ENCODE data around the gene UROC1. TPM values are rescaled to one million over a fixed set of nuclear protein-coding genes. Genes with fewer than 3 reads are reported as not detected.

The UROC1 gene
- total RNA-seq, 6 donors from 2014 or later, result not detected

GRCh38 chr3:126472277-126473006, 45.1 kb downstream of the UROC1 start:
- no peaks in the 10 kb centered on the region for H3K9me3 ChIP-seq
- peaks cover 59 to 77% (median 65%) of the 10 kb centered on the region in 4 donors for H3K4me1 ChIP-seq
- H3K27ac ChIP-seq, result peak overlapping the region; percentile 61 to 99 (median 72)
- peak in 2 of 4 donors; percentile 32 to 50 for TF ChIP-seq POLR2A (IDR thresholded peaks at IDR 0.05)
- TF ChIP-seq POLR2AphosphoS5 (IDR thresholded peaks at IDR 0.05), result peak; percentile 90 to 91
- TF ChIP-seq EP300 (IDR thresholded peaks at IDR 0.05), result peak in 1 of 4 donors; percentile 89
- TF ChIP-seq, protein P1, sequence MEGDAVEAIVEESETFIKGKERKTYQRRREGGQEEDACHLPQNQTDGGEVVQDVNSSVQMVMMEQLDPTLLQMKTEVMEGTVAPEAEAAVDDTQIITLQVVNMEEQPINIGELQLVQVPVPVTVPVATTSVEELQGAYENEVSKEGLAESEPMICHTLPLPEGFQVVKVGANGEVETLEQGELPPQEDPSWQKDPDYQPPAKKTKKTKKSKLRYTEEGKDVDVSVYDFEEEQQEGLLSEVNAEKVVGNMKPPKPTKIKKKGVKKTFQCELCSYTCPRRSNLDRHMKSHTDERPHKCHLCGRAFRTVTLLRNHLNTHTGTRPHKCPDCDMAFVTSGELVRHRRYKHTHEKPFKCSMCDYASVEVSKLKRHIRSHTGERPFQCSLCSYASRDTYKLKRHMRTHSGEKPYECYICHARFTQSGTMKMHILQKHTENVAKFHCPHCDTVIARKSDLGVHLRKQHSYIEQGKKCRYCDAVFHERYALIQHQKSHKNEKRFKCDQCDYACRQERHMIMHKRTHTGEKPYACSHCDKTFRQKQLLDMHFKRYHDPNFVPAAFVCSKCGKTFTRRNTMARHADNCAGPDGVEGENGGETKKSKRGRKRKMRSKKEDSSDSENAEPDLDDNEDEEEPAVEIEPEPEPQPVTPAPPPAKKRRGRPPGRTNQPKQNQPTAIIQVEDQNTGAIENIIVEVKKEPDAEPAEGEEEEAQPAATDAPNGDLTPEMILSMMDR (IDR thresholded peaks at IDR 0.05), result peak in 2 of 6 experiments; percentile 12 to 22
- peaks cover 19 to 44% (median 34%) of the 10 kb centered on the region in 4 donors for H3K36me3 ChIP-seq
- peak; percentile 64 to 80 for ATAC-seq (ENCODE audit: low FRiP score in 2 of 2)
- peak in 1 of 2 donors; percentile 93 for DNase-seq
- H3K27me3 ChIP-seq, result no peaks in the 10 kb centered on the region
- 20 to 33% methylated on average over 8 of the region's 8 CpGs for WGBS, 2 donors
- peak overlapping the region in 2 of 4 donors; percentile 2 to 80 for H3K4me3 ChIP-seq

- peaks cover 53 to 89% (median 70%) of the 10 kb centered on the region in 4 donors for H3K4me1 ChIP-seq
- H3K36me3 ChIP-seq, result peaks cover 33 to 74% (median 63%) of the 10 kb centered on the region in 4 donors
- ATAC-seq (ENCODE audit: low FRiP score in 2 of 2) (peak in 1 of 2 donors; percentile 6), DNase-seq (peak in 1 of 2 donors; percentile 81)
- peak overlapping the region in 2 of 4 donors; percentile 7 to 9 for H3K27ac ChIP-seq
- 64 to 77% methylated on average over 11 of the region's 11 CpGs for WGBS, 2 donors
- no peaks in the 10 kb centered on the region for H3K27me3 ChIP-seq
- TF ChIP-seq, protein P1 (IDR thresholded peaks at IDR 0.05), result no peak
- TF ChIP-seq POLR2AphosphoS5 (IDR thresholded peaks at IDR 0.05), result peak; percentile 15 to 40
- peak in 1 of 4 donors; percentile 63 for TF ChIP-seq EP300 (IDR thresholded peaks at IDR 0.05)
- no peak overlapping the region for H3K4me3 ChIP-seq
- H3K9me3 ChIP-seq, result no peaks in the 10 kb centered on the region
Measured at GRCh38 chr3:126469479-126469878, 48.1 kb downstream of the UROC1 start.

DNA sequence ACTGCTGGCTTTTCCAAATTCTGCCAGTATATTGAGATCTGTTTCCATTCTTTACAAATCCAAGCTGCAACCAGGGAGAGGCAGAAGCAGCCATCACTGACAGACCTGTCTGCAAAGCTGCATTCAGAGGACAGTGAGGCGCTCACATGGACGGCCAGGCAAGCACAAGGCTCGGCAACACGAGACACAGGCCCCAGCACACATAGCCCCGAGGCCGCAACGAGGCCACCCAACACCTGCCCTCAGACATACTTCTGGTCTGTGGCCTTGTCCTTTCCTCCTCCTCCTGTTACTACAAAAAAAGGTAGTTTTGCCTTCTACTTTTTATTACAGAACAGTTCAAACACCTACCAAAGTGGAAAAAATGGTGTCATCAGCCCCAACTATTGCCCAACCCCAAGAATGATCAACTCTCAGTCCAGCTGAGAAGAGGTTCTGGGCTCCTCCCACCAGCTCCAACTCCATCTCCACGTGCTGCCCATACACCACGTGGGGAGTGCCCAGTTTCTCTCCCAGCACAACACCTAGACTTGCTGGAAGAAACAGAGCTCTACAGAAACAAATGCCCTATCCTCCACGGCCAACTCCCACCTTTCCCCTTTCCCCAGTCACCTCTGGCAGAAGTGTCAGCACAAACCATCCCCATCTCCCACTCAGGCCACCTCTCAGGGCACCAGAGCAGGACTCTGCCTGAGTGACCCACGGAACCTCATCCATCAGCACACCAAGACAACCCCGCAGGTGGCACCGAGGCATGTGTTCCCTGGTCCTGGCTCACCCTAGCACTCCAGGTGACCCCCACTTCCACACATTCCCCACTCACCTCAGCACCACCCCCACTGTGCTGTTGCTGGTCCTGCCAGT, 49.3 kb downstream of the UROC1 start:
- H3K4me3 ChIP-seq, result no peak overlapping the region
- peaks cover 45 to 86% (median 72%) of the 10 kb centered on the region in 4 donors for H3K36me3 ChIP-seq
- DNase-seq, result peak in 1 of 2 donors; percentile 72
- TF ChIP-seq, protein P1 (IDR thresholded peaks at IDR 0.05), result no peak
- 80 to 86% methylated on average over 13 of the region's 13 CpGs for WGBS, 2 donors
- H3K4me1 ChIP-seq, result peaks cover 40 to 77% (median 58%) of the 10 kb centered on the region in 4 donors
- peak in 1 of 2 donors; percentile 30 for ATAC-seq (ENCODE audit: low FRiP score in 2 of 2)
- peak overlapping the region in 1 of 4 donors; percentile 2 for H3K27ac ChIP-seq
- H3K27me3 ChIP-seq, result no peaks in the 10 kb centered on the region
- H3K9me3 ChIP-seq, result no peaks in the 10 kb centered on the region

GRCh38 chr3:126467611-126467955, 50.0 kb downstream of the UROC1 start:
- peaks cover 50 to 92% (median 77%) of the 10 kb centered on the region in 4 donors for H3K36me3 ChIP-seq
- no peaks in the 10 kb centered on the region for H3K27me3 ChIP-seq
- ATAC-seq (ENCODE audit: low FRiP score in 2 of 2), result no peak
- H3K9me3 ChIP-seq, result no peaks in the 10 kb centered on the region
- H3K4me3 ChIP-seq, result no peak overlapping the region
- TF ChIP-seq EP300 (IDR thresholded peaks at IDR 0.05), result no peak
- TF ChIP-seq, protein P1 (IDR thresholded peaks at IDR 0.05), result no peak
- TF ChIP-seq POLR2A (IDR thresholded peaks at IDR 0.05), result no peak
- DNase-seq, result no peak
- peak overlapping the region in 1 of 4 donors; percentile 52 for H3K27ac ChIP-seq
- 82% methylated on average over 8 of the region's 8 CpGs for WGBS, 2 donors
- H3K4me1 ChIP-seq, result peaks cover 34 to 70% (median 51%) of the 10 kb centered on the region in 4 donors

Data from upper lobe of left lung (tissue), 6 donors.